Fibroblast of lung (primary cell): ENCODE data around the gene RGS12. TPM values are rescaled to one million over a fixed set of nuclear protein-coding genes. Genes with fewer than 3 reads are reported as not detected.

Experiments used
- DNase-seq, 2 donors: peaks; one replicate each; pipeline versions ENCODE4 v3.0.0 to v3.0.0-alpha.2; 2010; ENCODE audit warnings: low read depth in 2 of 2
- H2AFZ ChIP-seq: 2 replicates; pipeline ENCODE4 v1.5.1; 2012; ENCODE audit warnings: low read length, control low read depth, inconsistent platforms
- H3K27ac ChIP-seq: 2 replicates; pipeline ENCODE4 v1.5.1; 2011; ENCODE audit warnings: low read length, control low read depth; ENCODE audit not compliant: insufficient read depth
- H3K27me3 ChIP-seq: 2 replicates; pipeline ENCODE4 v1.5.1; 2011; ENCODE audit warnings: mild to moderate bottlenecking, low read length; ENCODE audit not compliant: control insufficient read depth, insufficient read depth
- H3K36me3 ChIP-seq: 2 replicates; pipeline ENCODE4 v1.5.1; 2011; ENCODE audit warnings: low read length; ENCODE audit not compliant: control insufficient read depth, insufficient read depth
- H3K4me1 ChIP-seq: 2 replicates; pipeline ENCODE4 v1.5.1; 2011; ENCODE audit warnings: low read length; ENCODE audit not compliant: control insufficient read depth, insufficient read depth; ENCODE audit errors: extremely low read depth
- H3K4me2 ChIP-seq: 2 replicates; pipeline ENCODE4 v1.5.1; 2011; ENCODE audit warnings: low read length, control low read depth; ENCODE audit not compliant: insufficient read depth; ENCODE audit errors: extremely low read depth
- H3K4me3 ChIP-seq, 4 experiments: fragments of 200-600 bp in 1 of 4; sonication (generic) in 1 of 4; replicated peaks in 1 of 4; 2 replicates each; pipeline ENCODE4 v1.5.1; 2011 to 2016; ENCODE audit warnings: low read length in 4 of 4, low read depth in 3 of 4, mild to moderate bottlenecking in 3 of 4, control low read depth in 2 of 4, inconsistent platforms in 1 of 4, mixed read lengths in 1 of 4; ENCODE audit not compliant: insufficient read depth in 1 of 4; ENCODE audit errors: control extremely low read depth in 1 of 4
- H3K79me2 ChIP-seq: 2 replicates; pipeline ENCODE4 v1.5.1; 2012; ENCODE audit warnings: mild to moderate bottlenecking, low read length, inconsistent platforms; ENCODE audit not compliant: control insufficient read depth, insufficient read depth
- H3K9ac ChIP-seq: 2 replicates; pipeline ENCODE4 v1.5.1; 2011; ENCODE audit warnings: mild to moderate bottlenecking, low read length, control low read depth; ENCODE audit not compliant: insufficient read depth
- H3K9me3 ChIP-seq: 2 replicates; pipeline ENCODE4 v1.5.1; 2012; ENCODE audit warnings: low read depth, low read length; ENCODE audit not compliant: control insufficient read depth, insufficient read depth
- H4K20me1 ChIP-seq: 2 replicates; pipeline ENCODE4 v1.5.1; 2011; ENCODE audit warnings: low read length; ENCODE audit not compliant: control insufficient read depth, insufficient read depth; ENCODE audit errors: extremely low read depth
- CTCF ChIP-seq, 2 donors: IDR thresholded peaks in 1 of 2; conservative IDR thresholded peaks in 1 of 2; 1 replicate in 1 of 2; 2 replicates in 1 of 2; pipeline ENCODE4 v1.5.1; 2011 to 2012; ENCODE audit warnings: low read length in 2 of 2, control low read depth in 1 of 2, inconsistent platforms in 1 of 2, low read depth in 1 of 2, mild to moderate bottlenecking in 1 of 2
- EZH2 ChIP-seq: IDR thresholded peaks from 2 replicates; pipeline ENCODE4 v1.5.1; 2012; ENCODE audit warnings: low read length, control low read depth, mild to moderate bottlenecking; ENCODE audit errors: missing control alignments
- polyA plus RNA-seq, 2 donors: library from polyadenylated mRNA; depleted of rRNA in 1 of 2; stranded (reverse) in 1 of 2; unstranded in 1 of 2; fragments of >200 nt; gene quantifications; 2 replicates each; pipeline ENCODE4 v1.2.1, GENCODE V29; 2011 to 2012; ENCODE audit warnings: missing spikeins in 1 of 2
- total RNA-seq: library from RNA; depleted of rRNA; stranded (reverse); fragments of >200 nt; gene quantifications from 2 replicates; pipeline ENCODE4 v1.2.1, GENCODE V29; 2014

Gene RGS12
- total and polyA plus RNA-seq, 2 donors (not counting 1 experiment from before 2014, with no cell fraction given) = 5.1 to 21.1 TPM

- peaks cover 1% of the 10 kb centered on the region for H3K79me2 ChIP-seq
- H3K27ac ChIP-seq = no peak overlapping the region
- H2AFZ ChIP-seq = no peak overlapping the region
- H3K9ac ChIP-seq = no peak overlapping the region
- no peak overlapping the region for H3K4me2 ChIP-seq
- TF ChIP-seq EZH2 (no peak), CTCF (conservative IDR thresholded peaks at IDR 0.05 in 1 of 2, IDR thresholded peaks at IDR 0.05 in 1 of 2; ENCODE audit: low read depth in 1 of 2, low read length in 2 of 2) (no peak)
- no peaks in the 10 kb centered on the region for H3K36me3 ChIP-seq
- H3K27me3 ChIP-seq = no peaks in the 10 kb centered on the region
- no peak overlapping the region for H3K4me3 ChIP-seq
- H3K4me1 ChIP-seq = no peaks in the 10 kb centered on the region
- no peaks in the 10 kb centered on the region for H3K9me3 ChIP-seq
- no peaks in the 10 kb centered on the region for H4K20me1 ChIP-seq
- peak in 1 of 2 donors; percentile 25 for DNase-seq
Observed at GRCh38 chr4:3337811-3338210, 45.0 kb downstream of the RGS12 start.

- no peaks in the 10 kb centered on the region for H4K20me1 ChIP-seq
- no peak for DNase-seq
- TF ChIP-seq CTCF (conservative IDR thresholded peaks at IDR 0.05 in 1 of 2, IDR thresholded peaks at IDR 0.05 in 1 of 2; ENCODE audit: low read depth in 1 of 2, low read length in 2 of 2) (no peak), EZH2 (no peak)
- H3K27me3 ChIP-seq = no peaks in the 10 kb centered on the region
- no peak overlapping the region for H3K4me2 ChIP-seq
- no peaks in the 10 kb centered on the region for H3K9me3 ChIP-seq
- H3K4me3 ChIP-seq = no peak overlapping the region
- H3K79me2 ChIP-seq = peaks cover 1% of the 10 kb centered on the region
- no peak overlapping the region for H3K27ac ChIP-seq
- H3K36me3 ChIP-seq = no peaks in the 10 kb centered on the region
- no peak overlapping the region for H3K9ac ChIP-seq
- H2AFZ ChIP-seq = no peak overlapping the region
- no peaks in the 10 kb centered on the region for H3K4me1 ChIP-seq
Observed at GRCh38 chr4:3338321-3338838, 45.6 kb downstream of the RGS12 start.

GRCh38 chr4:3338976-3339531, 46.2 kb downstream of the RGS12 start:
- Histone ChIP-seq H3K79me2 (peaks cover 1% of the 10 kb centered on the region), H2AFZ (no peak overlapping the region), H3K4me1 (no peaks in the 10 kb centered on the region), H3K9me3 (no peaks in the 10 kb centered on the region), H3K27ac (no peak overlapping the region), H3K9ac (no peak overlapping the region), H3K36me3 (no peaks in the 10 kb centered on the region), H4K20me1 (no peaks in the 10 kb centered on the region), H3K4me2 (no peak overlapping the region), H3K4me3 (no peak overlapping the region), H3K27me3 (no peaks in the 10 kb centered on the region)
- TF ChIP-seq CTCF (conservative IDR thresholded peaks at IDR 0.05 in 1 of 2, IDR thresholded peaks at IDR 0.05 in 1 of 2; ENCODE audit: low read depth in 1 of 2, low read length in 2 of 2) (no peak), EZH2 (no peak)
- no peak for DNase-seq
